ENCODE results near the gene L3MBTL4.

GRCh38 chr18:5993938-5994337 lies 420.8 kb downstream of the L3MBTL4 start:
- TF ChIP-seq EZH2 (IDR thresholded peaks at IDR 0.05; ENCODE audit: low read depth) = no peak
- TF ChIP-seq, protein P1, sequence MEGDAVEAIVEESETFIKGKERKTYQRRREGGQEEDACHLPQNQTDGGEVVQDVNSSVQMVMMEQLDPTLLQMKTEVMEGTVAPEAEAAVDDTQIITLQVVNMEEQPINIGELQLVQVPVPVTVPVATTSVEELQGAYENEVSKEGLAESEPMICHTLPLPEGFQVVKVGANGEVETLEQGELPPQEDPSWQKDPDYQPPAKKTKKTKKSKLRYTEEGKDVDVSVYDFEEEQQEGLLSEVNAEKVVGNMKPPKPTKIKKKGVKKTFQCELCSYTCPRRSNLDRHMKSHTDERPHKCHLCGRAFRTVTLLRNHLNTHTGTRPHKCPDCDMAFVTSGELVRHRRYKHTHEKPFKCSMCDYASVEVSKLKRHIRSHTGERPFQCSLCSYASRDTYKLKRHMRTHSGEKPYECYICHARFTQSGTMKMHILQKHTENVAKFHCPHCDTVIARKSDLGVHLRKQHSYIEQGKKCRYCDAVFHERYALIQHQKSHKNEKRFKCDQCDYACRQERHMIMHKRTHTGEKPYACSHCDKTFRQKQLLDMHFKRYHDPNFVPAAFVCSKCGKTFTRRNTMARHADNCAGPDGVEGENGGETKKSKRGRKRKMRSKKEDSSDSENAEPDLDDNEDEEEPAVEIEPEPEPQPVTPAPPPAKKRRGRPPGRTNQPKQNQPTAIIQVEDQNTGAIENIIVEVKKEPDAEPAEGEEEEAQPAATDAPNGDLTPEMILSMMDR (conservative IDR thresholded peaks at IDR 0.05) = no peak
